CD4-positive, alpha-beta T cell (primary cell): Measurements from ENCODE around the gene ZNF175. TPM values are rescaled to one million over a fixed set of nuclear protein-coding genes. Genes with fewer than 3 reads are reported as not detected.

Experiments used
- ATAC-seq: fragments of 200-7000 bp; cut with Tn5 transposase; one replicate; pipeline ENCODE4 v1.10.0; 2022; ENCODE audit warnings: mild to moderate bottlenecking; ENCODE audit not compliant: poor library complexity
- CTCF ChIA-PET: fragments of 350-600 bp; sonication (Branson Sonifier 250); formaldehyde crosslinking; loops from one replicate; lab custom pipeline; 2021; ENCODE audit warnings: antibody characterized with exemption, inconsistent platforms; lab: Charles Lee
- POLR2A ChIA-PET: fragments of 350-600 bp; sonication (Branson Sonifier 250); formaldehyde crosslinking; loops from one replicate; lab custom pipeline; 2021; ENCODE audit warnings: antibody characterized with exemption, inconsistent platforms; lab: Charles Lee
- DNase-seq, 14 experiments: peaks; one replicate each; pipeline ENCODE4 v3.0.0-alpha.2; 2013 to 2020; ENCODE audit warnings: mixed read lengths in 2 of 14
- H3K27ac ChIP-seq, 2 donors: one replicate each; pipeline versions ENCODE4 v1.5.1 to v1.7.0; 2013; ENCODE audit warnings: low read length in 2 of 2, low read depth in 1 of 2, mild to moderate bottlenecking in 1 of 2
- H3K27me3 ChIP-seq, 2 experiments: 1 replicate in 1 of 2; 2 replicates in 1 of 2; pipeline versions ENCODE4 v1.6.1 to v1.7.0; 2013; ENCODE audit warnings: low read length in 2 of 2, control low read depth in 1 of 2, mild to moderate bottlenecking in 1 of 2, moderate library complexity in 1 of 2; ENCODE audit not compliant: insufficient read depth in 2 of 2, control insufficient read depth in 1 of 2
- H3K36me3 ChIP-seq: one replicate; pipeline ENCODE4 v1.6.1; 2013; ENCODE audit warnings: low read length, control low read depth; ENCODE audit not compliant: insufficient read depth
- H3K4me1 ChIP-seq: one replicate; pipeline ENCODE4 v1.6.1; 2013; ENCODE audit warnings: low read length, control low read depth; ENCODE audit not compliant: insufficient read depth
- H3K4me3 ChIP-seq: one replicate; pipeline ENCODE4 v1.5.1; 2013; ENCODE audit warnings: mild to moderate bottlenecking, low read length, moderate library complexity
- H3K9me3 ChIP-seq, 2 experiments: 1 replicate in 1 of 2; 2 replicates in 1 of 2; pipeline versions ENCODE4 v1.6.1 to v1.7.0; 2013; ENCODE audit warnings: low read length in 2 of 2, mild to moderate bottlenecking in 2 of 2, control low read depth in 1 of 2, moderate library complexity in 1 of 2; ENCODE audit not compliant: control insufficient read depth in 1 of 2, insufficient read depth in 1 of 2
- H3K27ac Mint-ChIP-seq: one replicate; pipeline ENCODE4 v1.8.0; 2020; ENCODE audit warnings: mixed read lengths
- H3K27me3 Mint-ChIP-seq: one replicate; pipeline ENCODE4 v1.8.0; 2021; ENCODE audit warnings: mixed read lengths
- H3K36me3 Mint-ChIP-seq: one replicate; pipeline ENCODE4 v1.8.0; 2021; ENCODE audit warnings: low read depth, mixed read lengths
- H3K4me1 Mint-ChIP-seq: one replicate; pipeline ENCODE4 v1.8.0; 2021; ENCODE audit warnings: low read depth, mixed read lengths
- H3K4me3 Mint-ChIP-seq: one replicate; pipeline ENCODE4 v1.8.0; 2020; ENCODE audit warnings: mild to moderate bottlenecking, mixed read lengths
- H3K9me3 Mint-ChIP-seq: one replicate; pipeline ENCODE4 v1.8.0; 2020; ENCODE audit warnings: mixed read lengths
- intact Hi-C, 2 experiments: fragments of 100-400 bp; cut with DNase I in 1 of 2; cut with micrococcal nuclease in 1 of 2; formaldehyde crosslinking; loops; one replicate each; pipeline versions ENCODE4 v1.15.1 to v1.9.0; 2023 to 2025; cut with DNase I, micrococcal nuclease
- total RNA-seq, 174 experiments: library from RNA in 2 of 174; stranded (reverse) in 2 of 174; gene quantifications; one replicate each; pipeline ENCODE4 v1.2.3 and lab custom pipeline; 2021 to 2026
- TF ChIP-seq, protein P1 (sequence below): fragments of 200-600 bp; IDR thresholded peaks from one replicate; pipeline ENCODE4 v1.8.0; 2022; ENCODE audit warnings: antibody characterized with exemption, mild to moderate bottlenecking

Gene ZNF175
- total RNA-seq, 2 experiments from 2014 or later = 1.1 to 1.9 TPM

DNA sequence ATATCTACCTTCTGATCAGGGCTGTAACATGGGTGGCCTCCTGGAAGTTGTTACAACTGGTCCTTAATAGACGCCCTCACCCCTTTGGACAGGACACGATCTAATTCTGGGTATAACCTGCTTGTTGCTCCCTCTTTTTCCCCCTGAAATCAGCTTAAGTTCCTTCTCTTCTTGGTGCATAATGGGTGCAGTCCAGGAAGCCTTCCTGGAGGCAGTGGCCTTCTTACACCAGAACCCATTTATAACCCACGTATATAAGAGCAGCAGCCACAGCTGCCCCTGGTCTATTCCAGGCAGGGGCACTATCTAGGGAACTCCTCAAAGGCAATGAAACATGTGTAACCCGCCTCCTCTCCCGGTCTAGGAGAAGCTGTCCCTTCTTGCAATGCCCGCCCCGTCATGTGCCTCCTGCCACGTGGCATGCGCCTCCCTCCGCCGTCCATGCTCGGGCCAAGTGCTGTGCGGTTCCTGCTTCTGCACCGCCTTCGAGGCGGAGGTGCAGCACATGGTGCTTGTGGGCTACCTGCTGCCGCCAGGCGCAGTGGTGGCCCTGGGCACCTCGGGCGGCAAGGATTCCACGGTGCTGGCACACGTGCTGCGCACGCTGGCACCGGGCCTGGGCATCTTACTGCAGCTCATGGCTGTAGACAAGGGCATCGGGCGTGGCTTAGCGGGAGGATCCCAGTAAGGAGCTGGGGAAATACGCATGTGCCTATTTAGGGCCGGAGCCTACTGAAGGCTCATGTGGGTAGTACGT lies 27.3 kb downstream of the ZNF175 start:
- no peaks in the 10 kb centered on the region for H3K36me3 ChIP-seq

DNA sequence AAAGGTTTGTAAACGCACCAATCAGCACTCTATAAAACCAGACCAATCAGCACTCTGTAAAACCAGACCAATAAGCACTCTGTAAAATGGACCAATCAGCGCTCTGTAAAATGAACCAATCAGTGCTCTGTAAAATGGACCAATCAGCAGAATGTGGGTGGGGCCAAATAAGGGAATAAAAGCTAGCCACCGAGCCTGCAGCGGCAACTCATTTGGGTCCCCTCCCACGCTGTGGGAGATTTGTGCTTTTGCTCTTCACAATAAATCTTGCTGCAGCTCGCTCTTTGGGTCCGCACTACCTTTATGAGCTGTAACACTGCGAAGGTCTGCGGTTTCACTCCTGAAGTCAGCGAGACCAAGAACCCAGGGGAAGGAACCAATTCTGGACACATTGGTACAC lies 28.0 kb downstream of the ZNF175 start:
- DNase-seq (no peak), ATAC-seq (no peak)
- no peak overlapping the region for H3K4me3 ChIP-seq
- POLR2A ChIA-PET = no interaction called here
- peaks cover 4% of the 10 kb centered on the region for H3K36me3 Mint-ChIP-seq
- peaks cover 20 to 32% of the 10 kb centered on the region in 2 experiments for H3K27me3 ChIP-seq
- intact Hi-C loops = loop anchor here in 1 of 2 experiments (5.0 to 10.0 kb wide), 3 partner anchors 37 to 326 kb away; partner anchors contain the start of genes CLDND2, ETFB and ZNF613
- H3K9me3 ChIP-seq = peaks cover 0 to 29% of the 10 kb centered on the region in 2 experiments
- H3K9me3 Mint-ChIP-seq = no peaks in the 10 kb centered on the region
- CTCF ChIA-PET = no interaction called here
- peaks cover 12% of the 10 kb centered on the region for H3K4me1 Mint-ChIP-seq
- H3K27me3 Mint-ChIP-seq = peaks cover 66% of the 10 kb centered on the region
- TF ChIP-seq, protein P1, sequence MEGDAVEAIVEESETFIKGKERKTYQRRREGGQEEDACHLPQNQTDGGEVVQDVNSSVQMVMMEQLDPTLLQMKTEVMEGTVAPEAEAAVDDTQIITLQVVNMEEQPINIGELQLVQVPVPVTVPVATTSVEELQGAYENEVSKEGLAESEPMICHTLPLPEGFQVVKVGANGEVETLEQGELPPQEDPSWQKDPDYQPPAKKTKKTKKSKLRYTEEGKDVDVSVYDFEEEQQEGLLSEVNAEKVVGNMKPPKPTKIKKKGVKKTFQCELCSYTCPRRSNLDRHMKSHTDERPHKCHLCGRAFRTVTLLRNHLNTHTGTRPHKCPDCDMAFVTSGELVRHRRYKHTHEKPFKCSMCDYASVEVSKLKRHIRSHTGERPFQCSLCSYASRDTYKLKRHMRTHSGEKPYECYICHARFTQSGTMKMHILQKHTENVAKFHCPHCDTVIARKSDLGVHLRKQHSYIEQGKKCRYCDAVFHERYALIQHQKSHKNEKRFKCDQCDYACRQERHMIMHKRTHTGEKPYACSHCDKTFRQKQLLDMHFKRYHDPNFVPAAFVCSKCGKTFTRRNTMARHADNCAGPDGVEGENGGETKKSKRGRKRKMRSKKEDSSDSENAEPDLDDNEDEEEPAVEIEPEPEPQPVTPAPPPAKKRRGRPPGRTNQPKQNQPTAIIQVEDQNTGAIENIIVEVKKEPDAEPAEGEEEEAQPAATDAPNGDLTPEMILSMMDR = no peak
- peaks cover 14% of the 10 kb centered on the region for H3K4me1 ChIP-seq
- no peak overlapping the region for H3K4me3 Mint-ChIP-seq
- no peak overlapping the region for H3K27ac ChIP-seq
- no peaks in the 10 kb centered on the region for H3K36me3 ChIP-seq
- H3K27ac Mint-ChIP-seq = no peak overlapping the region

More for the DNA sequence above, 27.3 kb downstream of the ZNF175 start:
- H3K9me3 ChIP-seq = peaks cover 0 to 29% of the 10 kb centered on the region in 2 experiments
- Mint-ChIP-seq H3K9me3 (no peaks in the 10 kb centered on the region), H3K27me3 (peaks cover 64% of the 10 kb centered on the region), H3K27ac (no peak overlapping the region), H3K4me3 (no peak overlapping the region), H3K36me3 (peaks cover 11% of the 10 kb centered on the region), H3K4me1 (peaks cover 20% of the 10 kb centered on the region)
- ChIA-PET CTCF (no interaction called here), POLR2A (no interaction called here)
- peaks cover 20 to 32% of the 10 kb centered on the region in 2 experiments for H3K27me3 ChIP-seq
- no peak overlapping the region for H3K4me3 ChIP-seq
- intact Hi-C loops = loop anchor here in 1 of 2 experiments (5.0 to 10.0 kb wide), 3 partner anchors 36 to 326 kb away; partner anchors contain the start of genes CLDND2, ETFB and ZNF613
- DNase-seq (no peak), ATAC-seq (no peak)
- H3K4me1 ChIP-seq = peaks cover 21% of the 10 kb centered on the region
- TF ChIP-seq, protein P1 = no peak
- no peak overlapping the region for H3K27ac ChIP-seq

DNA sequence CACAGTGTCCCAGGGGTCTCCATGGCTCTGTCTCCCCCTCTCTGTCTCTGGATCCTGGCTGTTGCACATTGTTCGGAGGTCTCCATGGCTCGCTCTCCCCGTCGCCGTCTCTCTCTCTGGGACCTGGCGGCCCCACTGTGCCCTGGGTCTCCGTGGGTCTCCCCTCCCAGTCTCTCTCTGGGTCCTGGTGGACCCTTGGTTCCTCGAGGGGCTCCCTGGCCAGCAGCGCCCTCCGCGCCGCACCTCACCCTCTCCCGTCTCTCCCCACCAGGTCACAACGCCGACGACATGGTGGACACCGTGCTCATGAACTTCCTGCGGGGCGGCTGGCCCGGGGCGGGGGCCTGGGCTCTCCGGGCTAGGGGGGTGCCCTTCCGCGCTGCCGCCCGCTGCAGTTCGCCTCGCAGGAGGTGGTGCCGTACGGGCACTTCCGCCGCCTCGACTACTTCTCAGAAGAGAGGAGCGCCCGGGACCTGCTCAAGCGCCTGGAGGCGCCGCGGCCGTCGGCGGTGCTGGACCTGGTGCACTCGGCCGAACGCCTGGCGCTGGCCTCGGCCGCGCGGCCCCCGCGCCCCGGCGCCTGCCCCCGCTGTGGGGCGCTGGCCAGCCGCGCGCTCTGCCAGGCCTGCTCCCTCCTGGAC lies 30.0 kb downstream of the ZNF175 start:
- no peaks in the 10 kb centered on the region for H3K4me1 Mint-ChIP-seq
- Histone ChIP-seq H3K27ac (no peak overlapping the region), H3K9me3 (peaks cover 0 to 23% of the 10 kb centered on the region in 2 experiments), H3K4me3 (no peak overlapping the region), H3K36me3 (no peaks in the 10 kb centered on the region), H3K27me3 (peaks cover 20 to 32% of the 10 kb centered on the region in 2 experiments), H3K4me1 (peaks cover 4% of the 10 kb centered on the region)
- H3K9me3 Mint-ChIP-seq = no peaks in the 10 kb centered on the region
- POLR2A ChIA-PET = no interaction called here
- H3K27ac Mint-ChIP-seq = no peak overlapping the region
- ATAC-seq (no peak), DNase-seq (peak in 2 of 14 experiments; percentile 17 to 18)
- no peaks in the 10 kb centered on the region for H3K36me3 Mint-ChIP-seq
- TF ChIP-seq, protein P1 = no peak
- H3K4me3 Mint-ChIP-seq = no peak overlapping the region
- intact Hi-C loops = no loop called here
- CTCF ChIA-PET = no interaction called here
- H3K27me3 Mint-ChIP-seq = peaks cover 74% of the 10 kb centered on the region
